ENCODE results near the gene TBC1D20. TPM values are rescaled to one million over a fixed set of nuclear protein-coding genes. Genes with fewer than 3 reads are reported as not detected.

Gene TBC1D20
- total and polyA plus RNA-seq, 2 of the 4 experiments (the other 2 are of a cell fraction): 39.1 to 42.8 TPM

DNA sequence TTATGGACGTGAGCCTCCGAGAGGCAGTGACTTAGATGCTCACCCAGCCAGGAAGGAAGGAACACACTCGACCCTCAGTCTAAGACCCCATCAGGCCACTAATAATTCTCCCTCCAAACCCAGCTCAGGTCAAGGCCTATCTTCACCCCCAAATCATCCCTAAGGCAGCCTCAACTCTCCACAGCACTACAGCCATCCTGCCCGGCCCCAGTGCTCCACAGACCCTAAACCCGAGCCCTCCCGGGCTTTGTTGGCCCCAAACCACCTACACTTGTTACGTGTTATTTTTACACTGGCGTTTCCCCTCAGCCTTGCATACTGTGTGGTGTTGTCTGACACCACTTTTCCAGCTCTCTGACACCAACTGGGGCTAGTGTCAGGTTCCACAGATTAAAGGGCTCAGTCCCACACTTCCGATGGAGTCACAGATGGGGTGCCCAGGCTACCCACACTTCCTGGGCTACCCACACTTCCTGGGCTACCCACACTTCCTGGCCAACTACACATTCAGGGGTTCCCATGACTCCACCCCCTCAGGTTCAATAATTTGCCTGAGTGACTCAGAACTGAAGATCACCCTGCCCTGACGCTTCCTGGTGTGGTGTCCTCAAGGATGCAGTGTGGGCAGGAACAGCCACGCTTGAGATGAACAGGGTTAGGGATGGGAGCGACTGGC, 28.9 kb downstream of the TBC1D20 start:
- in situ Hi-C loops (cut with MboI; ENCODE audit: low sequenced_read_pairs): loop anchor here (5.0 kb wide), 1 partner anchor 81 kb away; no protein-coding TSS in a partner anchor
- Histone ChIP-seq H3K4me3 (ENCODE audit: insufficient read depth, low read depth, low read length) (no peak overlapping the region), H3K56ac (ENCODE audit: extremely low read depth, insufficient read depth, low read length) (no peak overlapping the region), H3K9me1 (ENCODE audit: insufficient read depth, low read length) (no peaks in the 10 kb centered on the region), H3K14ac (replicated peaks; ENCODE audit: low read depth, low read length) (no peak overlapping the region), H4K91ac (ENCODE audit: insufficient read depth, low read depth, low read length) (no peak overlapping the region), H3K9ac (ENCODE audit: low read depth, low read length) (no peak overlapping the region), H3K79me1 (ENCODE audit: low read depth in 1 of 2, low read length in 2 of 2) (peaks cover 0 to 22% of the 10 kb centered on the region in 2 experiments; a peak in 2 of 4 replicates), H4K20me1 (ENCODE audit: insufficient read depth, low read length) (peaks cover 20% of the 10 kb centered on the region), H2AK9ac (replicated peaks; ENCODE audit: low read depth, low read length, poor library complexity) (no peak overlapping the region), H4K5ac (ENCODE audit: low read depth, low read length) (no peak overlapping the region), H3K23ac (ENCODE audit: low read depth, low read length) (no peak overlapping the region), H2BK120ac (ENCODE audit: low read depth, low read length) (no peak overlapping the region), H2AFZ (replicated peaks; ENCODE audit: low read length, poor library complexity) (no peak overlapping the region), H3K9me3 (ENCODE audit: control insufficient read depth, insufficient read depth, low read length) (no peaks in the 10 kb centered on the region), H2AK5ac (ENCODE audit: low read depth, low read length) (no peak overlapping the region), H3K36me3 (ENCODE audit: control insufficient read depth, insufficient read depth, low read length) (peaks cover 71% of the 10 kb centered on the region), H3K27me3 (ENCODE audit: control insufficient read depth, insufficient read depth, low read length) (no peaks in the 10 kb centered on the region), H3K18ac (ENCODE audit: low read depth, low read length) (no peak overlapping the region), H2BK5ac (ENCODE audit: low read depth, low read length, poor library complexity, severe bottlenecking) (no peak overlapping the region), H3K27ac (ENCODE audit: insufficient read depth, low read length) (no peak overlapping the region), H3K4me1 (ENCODE audit: control insufficient read depth, insufficient read depth, low read length) (no peaks in the 10 kb centered on the region), H3K4me2 (ENCODE audit: low read depth, low read length) (no peak overlapping the region), H3K4ac (ENCODE audit: low read depth, low read length) (no peak overlapping the region), H2BK15ac (ENCODE audit: low read depth, low read length) (no peak overlapping the region), H2BK20ac (ENCODE audit: low read depth, low read length) (no peak overlapping the region), H4K8ac (ENCODE audit: low read depth in 2 of 2, low read length in 2 of 2) (no peak overlapping the region; a peak in 1 of 4 replicates)
- DNase-seq (no peak), ATAC-seq (ENCODE audit: low read depth) (peak; percentile 4; the same call in 1 of the 2 replicates)
- ChIA-PET CTCF (no interaction called here), POLR2A (ENCODE audit: unreplicated experiment) (no interaction called here)
- dilution Hi-C loops (cut with HindIII; ENCODE audit: low sequenced_read_pairs, unreplicated experiment): no loop called here
- 94% methylated on average over 3 of the region's 12 CpGs; no CpG with 5 or more reads in 1 of the 2 experiments for WGBS, 2 experiments (ENCODE audit: extremely low coverage in 2 of 2, insufficient read length in 1 of 2)
- intact Hi-C loops (cut with micrococcal nuclease): no loop called here
- no TSS peak for BruUV-seq (replicated peaks)
- no peak for TF ChIP-seq RCOR1 (IDR thresholded peaks at IDR 0.05; ENCODE audit: insufficient replicate concordance, low read length)

Data from IMR-90 (cell line).